Lung (tissue), 12 donors: ENCODE data around the gene PEPD. TPM values are rescaled to one million over a fixed set of nuclear protein-coding genes. Genes with fewer than 3 reads are reported as not detected.

Experiments
- ATAC-seq: fragments of 200-7000 bp; cut with Tn5 transposase; one replicate; pipeline ENCODE4 v1.9.1; 2020; ENCODE audit warnings: moderate number of reproducible peaks; ENCODE audit not compliant: insufficient read depth, low FRiP score
- DNase-seq, 3 donors: peaks; one replicate each; pipeline ENCODE4 v3.0.0-alpha.2; 2013 to 2017
- H3K27ac ChIP-seq, 2 donors: one replicate each; pipeline ENCODE4 v1.5.1; 2013; ENCODE audit warnings: mild to moderate bottlenecking in 2 of 2, moderate library complexity in 2 of 2, control low read depth in 1 of 2, inconsistent platforms in 1 of 2, low read depth in 1 of 2, low read length in 1 of 2
- H3K27me3 ChIP-seq, 3 donors: one replicate each; pipeline ENCODE4 v1.5.1; 2013; ENCODE audit warnings: low read length in 2 of 3; ENCODE audit not compliant: control insufficient read depth in 3 of 3, insufficient read depth in 3 of 3
- H3K36me3 ChIP-seq, 4 donors: one replicate each; pipeline ENCODE4 v1.5.1; 2013; ENCODE audit warnings: low read length in 4 of 4, mild to moderate bottlenecking in 1 of 4, moderate library complexity in 1 of 4; ENCODE audit not compliant: control insufficient read depth in 4 of 4, insufficient read depth in 4 of 4
- H3K4me1 ChIP-seq, 5 donors: one replicate each; pipeline ENCODE4 v1.5.1; 2013; ENCODE audit warnings: low read length in 5 of 5, mild to moderate bottlenecking in 2 of 5, moderate library complexity in 1 of 5; ENCODE audit not compliant: control insufficient read depth in 5 of 5, insufficient read depth in 5 of 5
- H3K4me3 ChIP-seq: one replicate; pipeline ENCODE4 v1.5.1; 2013; ENCODE audit warnings: mild to moderate bottlenecking, control low read depth, moderate library complexity
- H3K9ac ChIP-seq, 2 donors: one replicate each; pipeline ENCODE4 v1.5.1; 2013; ENCODE audit warnings: low read length in 2 of 2, control low read depth in 1 of 2; ENCODE audit not compliant: insufficient read depth in 1 of 2
- H3K9me3 ChIP-seq, 4 donors: one replicate each; pipeline ENCODE4 v1.5.1; 2013; ENCODE audit warnings: low read length in 3 of 4, mild to moderate bottlenecking in 1 of 4, moderate library complexity in 1 of 4; ENCODE audit not compliant: control insufficient read depth in 4 of 4, insufficient read depth in 3 of 4
- CTCF ChIP-seq: IDR thresholded peaks from 2 replicates; pipeline ENCODE4 v1.5.1; 2012; ENCODE audit warnings: mild to moderate bottlenecking; ENCODE audit errors: control extremely low read depth, extremely low read depth
- WGBS, 2 donors: extraction: QIAGEN DNeasy Blood & Tissue Kit; methylation state at CpG; one replicate each; pipeline ENCODE4 v1.1.7; 2013; 5-methylcytosine and 5-hydroxymethylcytosine counted together
- polyA plus RNA-seq, 2 donors: library from polyadenylated mRNA; stranded (reverse); fragments of 200-250 nt; gene quantifications; one replicate each; pipeline ENCODE4 v1.2.1, GENCODE V29; 2013
- total RNA-seq, 2 donors: library from RNA; depleted of rRNA in 1 of 2; stranded (reverse); fragments of >200 nt in 1 of 2; gene quantifications; one replicate each; pipeline ENCODE4 v1.2.1, GENCODE V29; 2014 to 2021
- donor health status: control.
- donor health status: control.
- donor health status: Bipolar disorder and iron deficiency.
- donor health status: healthy.
- donor health status: DM: yes; HTN: yes; CAD: no.

The PEPD gene
- total and polyA plus RNA-seq, 4 donors = 29.6 to 88.2 (median 73.4) TPM

- 74 to 81% methylated on average over 8 of the region's 8 CpGs for WGBS, 2 donors
- Histone ChIP-seq H3K9me3 (no peaks in the 10 kb centered on the region), H3K27me3 (peaks cover 0 to 3% (median 0%) of the 10 kb centered on the region in 3 donors), H3K27ac (no peak overlapping the region), H3K36me3 (no peaks in the 10 kb centered on the region), H3K9ac (no peak overlapping the region), H3K4me1 (no peaks in the 10 kb centered on the region), H3K4me3 (no peak overlapping the region)
- no peak for TF ChIP-seq CTCF
- DNase-seq = no peak
- no peak for ATAC-seq
These were observed 182.3 kb downstream of the PEPD start for GRCh38 chr19:33339016-33339984.

Other genes with a start within 250 kb of the PEPD start
- gene CEBPA, start 219.3 kb downstream of the PEPD start, total RNA-seq = 10 to 100 TPM; 51.3 to 71.0 TPM
- gene CEBPA, start 219.3 kb downstream of the PEPD start, polyA plus RNA-seq = 10 to 100 TPM; 20.4 to 93.8 TPM
- gene CEBPG, start 148.1 kb downstream of the PEPD start, total RNA-seq = 10 to 100 TPM; 24.5 to 29.7 TPM
- 10 to 100 TPM; 21.5 to 24.9 TPM for gene CEBPG, start 148.1 kb downstream of the PEPD start, polyA plus RNA-seq
- gene CHST8, start 100.2 kb upstream of the PEPD start, total RNA-seq = under 1 TPM; 0.14 to 0.34 TPM
- under 1 TPM; 0.09 to 0.67 TPM for gene CHST8, start 100.2 kb upstream of the PEPD start, polyA plus RNA-seq